AG04450 (cell line): ENCODE data around the gene KRT33B. TPM values are rescaled to one million over a fixed set of nuclear protein-coding genes. Genes with fewer than 3 reads are reported as not detected.
A peak's percentile ranks its signal among the peaks of the same experiment; 100 is the strongest.

Experiments
- CTCF ChIA-PET: fragments of 300-600, 350-600 bp; formaldehyde crosslinking; extraction: SDS; loops from one replicate; lab custom pipeline; 2022; ENCODE audit warnings: antibody characterized with exemption, inconsistent platforms; lab: Charles Lee
- POLR2A ChIA-PET: fragments of 350-600 bp; formaldehyde crosslinking; extraction: SDS; loops from one replicate; lab custom pipeline; 2021; ENCODE audit warnings: antibody characterized with exemption, inconsistent platforms; lab: Yijun Ruan, JAX
- DNase-seq: peaks from one replicate; pipeline ENCODE4 v3.0.0-alpha.2; 2011; ENCODE audit warnings: low read depth, low spot score
- H3K27ac ChIP-seq: one replicate; pipeline ENCODE4 v1.5.1; 2012; ENCODE audit warnings: low read depth, low read length, control low read depth
- H3K27me3 ChIP-seq: one replicate; pipeline ENCODE4 v1.6.0; 2012; ENCODE audit warnings: low read length; ENCODE audit not compliant: control insufficient read depth, insufficient read depth
- H3K4me3 ChIP-seq: 2 replicates; pipeline ENCODE4 v1.5.1; 2011; ENCODE audit warnings: mild to moderate bottlenecking, low read depth, low read length, control low read depth
- H3K9me3 ChIP-seq: 2 replicates; pipeline ENCODE4 v1.5.1; 2012; ENCODE audit warnings: low read length; ENCODE audit not compliant: control insufficient read depth, insufficient read depth
- polyA minus RNA-seq: library from RNA; depleted of rRNA, polyadenylated mRNA; stranded (reverse); fragments of >200 nt; gene quantifications from 2 replicates; pipeline ENCODE4 v1.2.3, GENCODE V29; 2011; rRNA and poly(A)+ RNA removed
- polyA plus RNA-seq: library from polyadenylated mRNA; depleted of rRNA; stranded (reverse); fragments of >200 nt; gene quantifications from 2 replicates; pipeline ENCODE4 v1.2.3, GENCODE V29; 2011; rRNA removed
- TF ChIP-seq, protein P1 (sequence below): IDR thresholded peaks from 2 replicates; pipeline ENCODE4 v1.5.1; 2011; ENCODE audit warnings: low read depth, low read length, control low read depth, inconsistent platforms

Gene KRT33B
- polyA plus RNA-seq (0.07 TPM in 1 of 2 replicates, not detected in the other), polyA minus RNA-seq (not detected in 2 replicates)

- Histone ChIP-seq H3K9me3 (no peaks in the 10 kb centered on the region; the same call in 1 of the 2 replicates), H3K4me3 (no peak within 1 kb of the TSS), H3K27ac (no peak within 1 kb of the TSS), H3K27me3 (no peaks in the 10 kb centered on the region)
- DNase-seq = no peak
- ChIA-PET POLR2A (no interaction called here), CTCF (no interaction called here)
- TF ChIP-seq, protein P1, sequence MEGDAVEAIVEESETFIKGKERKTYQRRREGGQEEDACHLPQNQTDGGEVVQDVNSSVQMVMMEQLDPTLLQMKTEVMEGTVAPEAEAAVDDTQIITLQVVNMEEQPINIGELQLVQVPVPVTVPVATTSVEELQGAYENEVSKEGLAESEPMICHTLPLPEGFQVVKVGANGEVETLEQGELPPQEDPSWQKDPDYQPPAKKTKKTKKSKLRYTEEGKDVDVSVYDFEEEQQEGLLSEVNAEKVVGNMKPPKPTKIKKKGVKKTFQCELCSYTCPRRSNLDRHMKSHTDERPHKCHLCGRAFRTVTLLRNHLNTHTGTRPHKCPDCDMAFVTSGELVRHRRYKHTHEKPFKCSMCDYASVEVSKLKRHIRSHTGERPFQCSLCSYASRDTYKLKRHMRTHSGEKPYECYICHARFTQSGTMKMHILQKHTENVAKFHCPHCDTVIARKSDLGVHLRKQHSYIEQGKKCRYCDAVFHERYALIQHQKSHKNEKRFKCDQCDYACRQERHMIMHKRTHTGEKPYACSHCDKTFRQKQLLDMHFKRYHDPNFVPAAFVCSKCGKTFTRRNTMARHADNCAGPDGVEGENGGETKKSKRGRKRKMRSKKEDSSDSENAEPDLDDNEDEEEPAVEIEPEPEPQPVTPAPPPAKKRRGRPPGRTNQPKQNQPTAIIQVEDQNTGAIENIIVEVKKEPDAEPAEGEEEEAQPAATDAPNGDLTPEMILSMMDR = no peak
Observed at GRCh38 chr17:41369713-41370112, at the start of gene KRT33B. Gene KRT33B (minus strand): TSS chr17:41369813. CDS start chr17:41369750, 63 bp downstream.

DNA sequence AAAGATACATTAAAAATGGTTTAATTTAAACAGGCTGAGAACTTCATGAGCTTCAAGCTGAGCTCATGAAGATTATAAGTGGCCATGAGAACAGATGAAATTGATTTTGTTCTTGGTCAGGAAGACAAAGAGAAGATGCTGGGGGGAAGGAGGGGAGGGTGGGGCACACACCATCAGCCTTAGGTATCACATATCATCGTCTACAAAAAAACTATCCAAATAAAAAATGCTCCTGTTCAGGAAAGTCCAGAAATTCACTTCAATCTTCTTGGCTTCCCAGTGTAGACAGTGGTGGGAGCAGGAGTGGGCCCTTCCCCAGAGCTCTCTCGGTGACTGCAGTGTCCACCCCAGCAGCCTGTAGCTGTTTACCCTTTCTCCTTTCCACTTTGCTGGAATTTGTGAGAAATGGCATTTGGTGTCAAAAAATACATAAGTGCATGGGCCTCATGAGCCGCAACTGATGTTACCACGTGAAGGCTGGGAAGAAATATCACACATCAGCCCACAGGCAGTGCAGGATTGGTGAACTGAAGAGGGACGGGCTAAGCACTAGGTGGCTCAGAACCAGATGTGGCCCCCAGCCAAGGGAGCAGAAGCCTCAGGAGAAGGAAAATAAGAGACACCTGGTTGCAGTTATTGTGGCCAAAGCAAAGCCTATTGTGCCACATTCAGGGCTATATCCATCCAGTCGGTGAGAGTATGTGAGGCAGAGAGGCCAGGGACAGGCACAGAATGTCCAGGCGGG is 48.7 kb upstream of the KRT33B start:
- CTCF ChIA-PET = interaction anchor here (0.6 to 1.2 kb wide), 5 partner anchors 10 to 131 kb away, joined by 3 to 7 read pairs (median 3); no protein-coding TSS in a partner anchor
- TF ChIP-seq, protein P1 = no peak
- Histone ChIP-seq H3K9me3 (no peaks in the 10 kb centered on the region), H3K27ac (peak overlapping the region; percentile 0), H3K4me3 (no peak overlapping the region), H3K27me3 (peaks cover 2% of the 10 kb centered on the region)
- DNase-seq = no peak
- POLR2A ChIA-PET = no interaction called here

GRCh38 chr17:41417576-41418015 is 48.0 kb upstream of the KRT33B start:
- peak overlapping the region; percentile 47 for H3K27ac ChIP-seq

GRCh38 chr17:41417127-41417526 is 47.5 kb upstream of the KRT33B start:
- Histone ChIP-seq H3K4me3 (no peak overlapping the region), H3K27ac (no peak overlapping the region)
- CTCF ChIA-PET = interaction anchor here (0.6 to 1.2 kb wide), 3 partner anchors 95 to 561 kb away, joined by 3 to 7 read pairs (median 3); no protein-coding TSS in a partner anchor

More at GRCh38 chr17:41417576-41418015, 48.0 kb upstream of the KRT33B start:
- Histone ChIP-seq H3K27me3 (peaks cover 2% of the 10 kb centered on the region), H3K4me3 (no peak overlapping the region), H3K9me3 (no peaks in the 10 kb centered on the region)
- TF ChIP-seq, protein P1 = 0 out of 2 replicates have a peak, but pooled peaks have one; percentile 31
- DNase-seq = no peak
- ChIA-PET CTCF (interaction anchor here (0.6 to 1.2 kb wide), 5 partner anchors 9 to 562 kb away, joined by 3 to 7 read pairs (median 3); no protein-coding TSS in a partner anchor), POLR2A (no interaction called here)

More at GRCh38 chr17:41417127-41417526, 47.5 kb upstream of the KRT33B start:
- Histone ChIP-seq H3K9me3 (no peaks in the 10 kb centered on the region), H3K27me3 (peaks cover 2% of the 10 kb centered on the region)
- TF ChIP-seq, protein P1 = no peak
- DNase-seq = no peak
- POLR2A ChIA-PET = no interaction called here
